ENCODE data around the gene RERE.

The RERE gene

DNA sequence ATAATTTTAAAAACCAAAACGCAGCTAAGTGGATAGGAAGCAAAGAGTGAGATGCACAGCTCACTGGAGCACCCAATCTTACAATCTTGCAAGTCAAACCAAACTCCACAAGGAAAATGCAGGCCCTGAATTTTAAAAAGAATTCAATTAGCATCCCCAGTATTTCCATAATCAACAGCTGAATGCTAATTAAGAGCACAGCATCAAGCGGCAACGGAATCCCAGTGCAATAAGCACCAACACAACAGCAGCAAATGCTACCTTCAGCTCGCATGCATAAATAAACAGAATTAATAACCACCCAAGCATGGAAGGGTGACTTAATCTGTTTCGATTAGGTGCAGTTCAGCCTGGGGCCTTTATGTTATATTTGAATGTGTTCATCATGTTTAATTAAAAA lies 356.7 kb downstream of the RERE start:
- no peak for TF ChIP-seq EGR1 (IDR thresholded peaks at IDR 0.05)
- TF ChIP-seq CREB1 (IDR thresholded peaks at IDR 0.05; ENCODE audit: low read depth) = no peak
- no peak for TF ChIP-seq TAF1 (IDR thresholded peaks at IDR 0.05; ENCODE audit: low read depth)
- no peak for TF ChIP-seq FOXM1 (IDR thresholded peaks at IDR 0.05; ENCODE audit: borderline replicate concordance, low read depth)
- TF ChIP-seq, protein P1, sequence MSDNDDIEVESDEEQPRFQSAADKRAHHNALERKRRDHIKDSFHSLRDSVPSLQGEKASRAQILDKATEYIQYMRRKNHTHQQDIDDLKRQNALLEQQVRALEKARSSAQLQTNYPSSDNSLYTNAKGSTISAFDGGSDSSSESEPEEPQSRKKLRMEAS (IDR thresholded peaks at IDR 0.05) = no peak
- no peak for TF ChIP-seq CEBPB (IDR thresholded peaks at IDR 0.05)
- TF ChIP-seq RAD21 (IDR thresholded peaks at IDR 0.05; ENCODE audit: low read depth) = no peak
- TF ChIP-seq, protein P2, sequence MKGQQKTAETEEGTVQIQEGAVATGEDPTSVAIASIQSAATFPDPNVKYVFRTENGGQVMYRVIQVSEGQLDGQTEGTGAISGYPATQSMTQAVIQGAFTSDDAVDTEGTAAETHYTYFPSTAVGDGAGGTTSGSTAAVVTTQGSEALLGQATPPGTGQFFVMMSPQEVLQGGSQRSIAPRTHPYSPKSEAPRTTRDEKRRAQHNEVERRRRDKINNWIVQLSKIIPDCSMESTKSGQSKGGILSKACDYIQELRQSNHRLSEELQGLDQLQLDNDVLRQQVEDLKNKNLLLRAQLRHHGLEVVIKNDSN (IDR thresholded peaks at IDR 0.05) = no peak
- no peak for TF ChIP-seq EP300 (IDR thresholded peaks at IDR 0.05; ENCODE audit: borderline replicate concordance)
- no peak for TF ChIP-seq TEAD4 (IDR thresholded peaks at IDR 0.05)
- TF ChIP-seq TCF12 (IDR thresholded peaks at IDR 0.05; ENCODE audit: low read depth) = no peak
- no peak for TF ChIP-seq NFIC (IDR thresholded peaks at IDR 0.05)
- TF ChIP-seq YY1 (IDR thresholded peaks at IDR 0.05; ENCODE audit: low read depth) = no peak
- TF ChIP-seq ZBTB7A (IDR thresholded peaks at IDR 0.05; ENCODE audit: low read depth) = no peak

DNA sequence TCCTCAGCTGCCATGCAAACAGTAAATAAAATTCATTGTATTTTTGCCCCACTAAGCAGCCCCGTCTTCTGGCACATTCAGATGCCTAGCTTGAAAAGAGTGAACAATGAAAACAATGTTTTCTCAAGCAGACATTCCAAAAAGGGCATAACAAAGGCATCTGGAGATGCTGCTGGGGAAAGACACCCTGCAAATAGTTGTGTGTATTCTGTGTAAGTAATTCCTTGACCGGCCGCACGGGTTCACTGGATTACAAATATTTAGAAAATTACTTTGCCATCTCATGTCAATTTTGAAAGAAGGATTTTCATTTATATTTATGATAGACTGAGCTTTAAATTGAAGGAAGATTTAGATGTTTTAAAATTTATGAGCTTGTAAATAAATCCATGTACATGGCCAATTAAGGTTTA lies 357.3 kb downstream of the RERE start:
- TF ChIP-seq TCF12 (IDR thresholded peaks at IDR 0.05; ENCODE audit: low read depth) (no peak), EGR1 (IDR thresholded peaks at IDR 0.05) (no peak), CREB1 (IDR thresholded peaks at IDR 0.05; ENCODE audit: low read depth) (no peak), EP300 (IDR thresholded peaks at IDR 0.05; ENCODE audit: borderline replicate concordance) (no peak), RAD21 (IDR thresholded peaks at IDR 0.05; ENCODE audit: low read depth) (no peak), CEBPB (IDR thresholded peaks at IDR 0.05) (no peak), YY1 (IDR thresholded peaks at IDR 0.05; ENCODE audit: low read depth) (no peak), NFIC (IDR thresholded peaks at IDR 0.05) (no peak), TAF1 (IDR thresholded peaks at IDR 0.05; ENCODE audit: low read depth) (no peak), FOXM1 (IDR thresholded peaks at IDR 0.05; ENCODE audit: borderline replicate concordance, low read depth) (no peak), TEAD4 (IDR thresholded peaks at IDR 0.05) (no peak), ZBTB7A (IDR thresholded peaks at IDR 0.05; ENCODE audit: low read depth) (no peak)
- TF ChIP-seq, protein P2 (IDR thresholded peaks at IDR 0.05) = no peak
- TF ChIP-seq, protein P3, sequence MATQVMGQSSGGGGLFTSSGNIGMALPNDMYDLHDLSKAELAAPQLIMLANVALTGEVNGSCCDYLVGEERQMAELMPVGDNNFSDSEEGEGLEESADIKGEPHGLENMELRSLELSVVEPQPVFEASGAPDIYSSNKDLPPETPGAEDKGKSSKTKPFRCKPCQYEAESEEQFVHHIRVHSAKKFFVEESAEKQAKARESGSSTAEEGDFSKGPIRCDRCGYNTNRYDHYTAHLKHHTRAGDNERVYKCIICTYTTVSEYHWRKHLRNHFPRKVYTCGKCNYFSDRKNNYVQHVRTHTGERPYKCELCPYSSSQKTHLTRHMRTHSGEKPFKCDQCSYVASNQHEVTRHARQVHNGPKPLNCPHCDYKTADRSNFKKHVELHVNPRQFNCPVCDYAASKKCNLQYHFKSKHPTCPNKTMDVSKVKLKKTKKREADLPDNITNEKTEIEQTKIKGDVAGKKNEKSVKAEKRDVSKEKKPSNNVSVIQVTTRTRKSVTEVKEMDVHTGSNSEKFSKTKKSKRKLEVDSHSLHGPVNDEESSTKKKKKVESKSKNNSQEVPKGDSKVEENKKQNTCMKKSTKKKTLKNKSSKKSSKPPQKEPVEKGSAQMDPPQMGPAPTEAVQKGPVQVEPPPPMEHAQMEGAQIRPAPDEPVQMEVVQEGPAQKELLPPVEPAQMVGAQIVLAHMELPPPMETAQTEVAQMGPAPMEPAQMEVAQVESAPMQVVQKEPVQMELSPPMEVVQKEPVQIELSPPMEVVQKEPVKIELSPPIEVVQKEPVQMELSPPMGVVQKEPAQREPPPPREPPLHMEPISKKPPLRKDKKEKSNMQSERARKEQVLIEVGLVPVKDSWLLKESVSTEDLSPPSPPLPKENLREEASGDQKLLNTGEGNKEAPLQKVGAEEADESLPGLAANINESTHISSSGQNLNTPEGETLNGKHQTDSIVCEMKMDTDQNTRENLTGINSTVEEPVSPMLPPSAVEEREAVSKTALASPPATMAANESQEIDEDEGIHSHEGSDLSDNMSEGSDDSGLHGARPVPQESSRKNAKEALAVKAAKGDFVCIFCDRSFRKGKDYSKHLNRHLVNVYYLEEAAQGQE (IDR thresholded peaks at IDR 0.05; ENCODE audit: low read depth) = no peak
- TF ChIP-seq, protein P1 (IDR thresholded peaks at IDR 0.05) = no peak

DNA sequence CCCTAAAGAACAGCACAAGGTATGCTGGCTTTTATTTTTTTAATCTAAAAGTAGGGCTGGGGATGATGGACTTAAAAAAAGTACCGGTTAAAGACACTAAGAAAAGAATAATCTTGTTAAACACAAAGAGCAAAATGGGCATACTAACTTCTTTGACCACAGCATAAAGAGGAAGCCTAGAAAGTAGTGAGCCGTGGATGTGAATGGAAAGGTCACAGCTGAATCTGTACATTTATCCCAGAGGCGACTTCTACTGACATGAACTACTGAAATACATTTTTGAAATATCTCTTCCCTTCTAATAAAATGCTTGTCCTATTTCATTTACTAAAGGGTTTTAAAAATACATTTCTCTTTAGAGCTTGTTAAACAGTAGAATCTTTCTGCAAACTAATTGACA lies 358.8 kb downstream of the RERE start:
- TF ChIP-seq EGR1 (IDR thresholded peaks at IDR 0.05) = no peak
- no peak for TF ChIP-seq NFIC (IDR thresholded peaks at IDR 0.05)
- no peak for TF ChIP-seq TAF1 (IDR thresholded peaks at IDR 0.05; ENCODE audit: low read depth)
- no peak for TF ChIP-seq YY1 (IDR thresholded peaks at IDR 0.05; ENCODE audit: low read depth)

DNA sequence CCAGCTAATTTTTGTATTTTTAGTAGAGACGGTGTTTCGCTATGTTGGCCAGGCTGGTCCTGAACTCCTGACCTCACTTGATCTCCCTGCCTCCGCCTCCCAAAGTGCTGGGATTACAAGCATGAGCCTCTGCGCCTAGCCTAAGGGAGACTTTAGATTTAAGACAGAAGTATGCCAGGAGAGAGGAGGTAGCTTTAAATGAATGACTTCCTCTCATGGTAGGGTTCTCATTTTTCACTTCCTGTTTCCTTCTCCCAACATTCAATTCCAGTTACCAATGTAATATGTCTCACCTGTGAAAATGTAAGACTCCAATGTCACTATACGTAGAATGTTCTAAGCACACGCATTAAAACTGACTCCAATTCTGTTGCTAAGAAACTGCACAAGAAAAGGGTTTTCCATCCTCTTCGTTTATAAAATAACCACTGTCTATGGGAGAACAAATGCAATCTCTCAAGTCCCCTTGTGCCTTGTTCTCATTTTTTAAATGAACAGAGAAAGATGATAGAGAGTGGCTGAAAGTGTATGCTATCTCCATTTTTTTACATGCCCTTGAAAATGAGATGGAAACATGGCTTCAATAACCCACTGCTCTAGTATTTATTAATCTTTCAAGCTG lies 359.6 kb downstream of the RERE start:
- TF ChIP-seq EP300 (IDR thresholded peaks at IDR 0.05; ENCODE audit: borderline replicate concordance) (no peak), TAF1 (IDR thresholded peaks at IDR 0.05; ENCODE audit: low read depth) (no peak), TCF12 (IDR thresholded peaks at IDR 0.05; ENCODE audit: low read depth) (no peak), TEAD4 (IDR thresholded peaks at IDR 0.05) (no peak), EGR1 (IDR thresholded peaks at IDR 0.05) (no peak), YY1 (IDR thresholded peaks at IDR 0.05; ENCODE audit: low read depth) (no peak), CREB1 (IDR thresholded peaks at IDR 0.05; ENCODE audit: low read depth) (no peak), FOXM1 (IDR thresholded peaks at IDR 0.05; ENCODE audit: borderline replicate concordance, low read depth) (no peak), CEBPB (IDR thresholded peaks at IDR 0.05) (no peak), RAD21 (IDR thresholded peaks at IDR 0.05; ENCODE audit: low read depth) (no peak), ZBTB7A (IDR thresholded peaks at IDR 0.05; ENCODE audit: low read depth) (no peak)
- TF ChIP-seq, protein P1 (IDR thresholded peaks at IDR 0.05) = no peak
- TF ChIP-seq, protein P2 (IDR thresholded peaks at IDR 0.05) = no peak
- TF ChIP-seq, protein P3 (IDR thresholded peaks at IDR 0.05; ENCODE audit: low read depth) = no peak

DNA sequence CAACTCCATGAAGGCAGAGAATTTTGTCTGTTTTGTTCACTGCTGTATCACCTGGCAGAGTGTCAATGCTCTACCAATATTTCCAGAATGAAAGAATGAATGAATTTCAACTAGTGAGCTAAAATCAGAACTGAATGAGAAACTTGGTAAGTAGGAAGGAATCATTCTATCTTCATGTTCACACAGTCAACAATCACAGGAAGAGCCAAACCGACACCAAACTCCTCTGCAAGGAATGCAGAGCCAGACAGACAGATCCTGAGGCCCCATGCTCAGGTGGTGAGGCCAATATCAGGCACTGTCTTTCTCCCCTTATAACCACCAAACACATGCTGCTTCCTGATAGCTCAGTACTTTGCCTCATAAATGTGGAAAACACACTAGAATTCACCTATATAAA lies 360.4 kb downstream of the RERE start:
- TF ChIP-seq, protein P3 (IDR thresholded peaks at IDR 0.05; ENCODE audit: low read depth) = no peak
- TF ChIP-seq TEAD4 (IDR thresholded peaks at IDR 0.05) (no peak), ZBTB7A (IDR thresholded peaks at IDR 0.05; ENCODE audit: low read depth) (no peak), EGR1 (IDR thresholded peaks at IDR 0.05) (no peak), TAF1 (IDR thresholded peaks at IDR 0.05; ENCODE audit: low read depth) (no peak)

Data from Ishikawa (cell line).